GM18499 (cell line): ENCODE results near the gene FBXL7.

ENCODE experiments used
- ATAC-seq: cut with Tn5 transposase; IDR thresholded peaks from one replicate; pipeline ENCODE4 v1.9.1; 2021; ENCODE audit warnings: moderate number of reproducible peaks; ENCODE audit not compliant: insufficient read depth, unreplicated experiment

Gene FBXL7

DNA sequence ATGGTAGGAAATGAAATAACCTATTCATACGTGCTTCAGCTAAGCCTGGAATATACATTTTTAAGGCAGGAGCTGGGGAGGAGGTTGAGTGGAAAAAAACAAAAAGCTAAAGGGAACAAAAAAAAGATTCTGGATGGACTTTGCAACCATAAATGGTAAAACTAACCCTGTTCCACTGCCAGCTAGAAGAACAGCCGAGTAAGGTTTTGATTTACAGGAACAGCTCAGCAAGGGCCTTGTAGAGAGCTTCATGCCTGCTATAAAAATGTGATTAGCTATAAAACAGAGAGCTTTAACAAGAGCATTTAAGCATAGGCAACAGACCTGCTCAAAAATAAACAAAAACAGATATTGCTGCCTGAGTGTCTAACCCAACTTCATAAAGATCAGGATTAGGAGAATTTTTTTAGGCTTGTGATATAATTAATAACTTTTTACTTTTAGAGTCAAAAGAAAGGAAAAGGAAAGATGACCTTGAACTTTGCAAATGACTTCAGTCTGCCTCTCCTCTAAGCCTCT, 194.8 kb downstream of the FBXL7 start:
- no peak for ATAC-seq

DNA sequence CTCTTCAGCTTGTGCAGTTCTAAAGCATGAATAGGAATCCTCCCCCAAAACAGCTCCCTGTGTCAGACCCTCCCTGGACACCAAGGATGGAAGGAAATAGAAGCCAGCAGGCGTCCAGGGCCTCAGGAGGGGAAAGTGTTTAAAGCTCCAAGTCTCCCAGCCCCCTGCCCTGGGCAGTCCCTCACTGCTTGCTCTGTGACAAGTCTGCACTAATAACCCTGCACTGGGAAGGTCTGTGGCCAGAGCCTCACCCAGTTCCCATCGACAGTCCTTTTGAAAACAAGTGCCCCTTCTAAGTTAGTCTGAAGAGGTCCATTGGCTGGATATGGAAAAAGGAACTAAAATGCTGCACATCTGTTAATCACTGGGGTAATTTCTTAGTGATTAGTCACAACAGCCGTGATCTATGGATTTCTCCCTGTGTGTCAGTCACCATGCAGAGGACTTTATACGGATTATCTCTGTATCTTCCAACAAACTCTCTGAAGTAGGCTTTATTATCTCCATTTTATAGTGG, 195.3 kb downstream of the FBXL7 start:
- ATAC-seq: no peak

DNA sequence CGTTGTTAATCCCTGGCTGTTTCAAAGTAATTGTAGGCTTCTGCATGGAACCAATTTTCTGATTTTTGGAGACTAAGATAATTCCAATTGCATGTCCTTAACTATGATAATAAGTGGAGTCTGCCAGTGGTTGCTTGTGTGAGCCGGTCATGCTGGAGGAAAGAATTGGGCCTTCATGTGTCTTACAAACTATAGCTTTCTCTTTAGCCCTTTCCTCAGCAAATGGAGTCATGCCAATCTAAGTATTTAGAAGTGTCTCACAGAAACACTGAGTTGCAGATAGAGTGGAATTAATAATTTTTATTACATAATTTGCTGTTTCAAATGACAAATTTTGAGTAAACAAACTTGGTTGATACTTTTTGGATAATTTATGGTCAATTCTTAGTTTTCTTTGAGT, 200.4 kb downstream of the FBXL7 start:
- no peak for ATAC-seq

DNA sequence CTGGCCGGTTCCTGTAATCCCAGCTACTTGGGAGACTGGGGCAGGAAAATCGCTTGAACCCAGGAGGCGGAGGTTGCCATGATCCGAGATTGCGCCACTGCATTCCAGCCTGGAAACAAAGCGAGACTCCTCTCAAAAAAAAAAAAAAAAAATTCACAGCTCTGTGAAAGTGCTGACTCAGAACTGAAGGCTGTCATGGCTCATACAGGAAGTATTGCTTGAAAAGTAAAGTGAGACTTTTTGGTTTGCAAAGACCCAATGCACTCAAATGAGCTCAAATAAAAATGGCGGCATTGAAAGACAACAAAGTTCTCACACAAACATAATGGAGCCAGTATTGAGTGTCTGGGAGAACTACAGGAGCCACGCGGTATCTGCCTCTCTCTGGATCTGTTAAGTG, 202.1 kb downstream of the FBXL7 start:
- no peak for ATAC-seq

DNA sequence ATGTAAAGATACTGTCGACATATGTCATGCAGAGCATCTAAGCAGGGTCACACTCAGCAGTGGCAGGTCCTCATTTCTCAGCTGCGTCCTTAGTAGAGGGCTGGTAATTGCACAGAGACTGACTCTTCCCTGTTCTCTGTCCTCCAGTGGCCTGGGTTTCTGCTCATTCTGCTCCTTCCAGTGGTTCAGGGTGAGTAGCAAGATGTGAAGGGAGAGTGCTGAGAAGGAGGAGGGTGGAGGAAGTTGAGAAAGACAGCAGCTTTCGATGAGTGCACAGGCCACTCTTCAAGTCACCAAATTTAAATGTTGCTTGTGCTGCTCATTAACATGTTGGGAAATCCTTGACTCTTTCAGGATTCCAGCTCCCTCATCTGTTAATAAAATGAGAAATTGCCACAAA, 203.9 kb downstream of the FBXL7 start:
- ATAC-seq: no peak

DNA sequence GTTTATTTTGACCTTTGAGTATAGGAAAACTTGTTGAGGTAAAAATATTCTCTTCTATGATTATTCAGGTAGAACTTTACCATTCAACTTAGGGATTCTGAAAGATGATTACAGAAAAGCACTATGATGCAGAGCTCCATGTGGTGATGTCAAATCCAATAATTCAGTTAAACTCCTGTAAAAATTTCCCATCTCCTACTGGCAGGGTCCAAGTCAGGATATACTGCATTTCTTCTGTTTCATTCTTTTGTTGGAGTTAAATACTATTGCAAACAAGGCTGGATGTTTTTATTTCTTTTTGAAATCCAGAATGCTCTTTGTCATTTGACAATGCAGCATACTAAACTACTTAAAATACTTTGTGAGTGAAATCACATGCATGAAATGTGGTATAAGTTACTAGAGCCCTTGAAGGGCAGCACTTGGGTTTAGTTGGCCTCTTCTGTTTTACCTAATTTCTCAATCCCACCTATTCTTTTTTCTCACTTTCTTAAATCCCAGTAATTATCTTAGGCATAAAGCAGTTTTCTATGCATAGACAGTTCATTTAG, 204.5 kb downstream of the FBXL7 start:
- no peak for ATAC-seq

DNA sequence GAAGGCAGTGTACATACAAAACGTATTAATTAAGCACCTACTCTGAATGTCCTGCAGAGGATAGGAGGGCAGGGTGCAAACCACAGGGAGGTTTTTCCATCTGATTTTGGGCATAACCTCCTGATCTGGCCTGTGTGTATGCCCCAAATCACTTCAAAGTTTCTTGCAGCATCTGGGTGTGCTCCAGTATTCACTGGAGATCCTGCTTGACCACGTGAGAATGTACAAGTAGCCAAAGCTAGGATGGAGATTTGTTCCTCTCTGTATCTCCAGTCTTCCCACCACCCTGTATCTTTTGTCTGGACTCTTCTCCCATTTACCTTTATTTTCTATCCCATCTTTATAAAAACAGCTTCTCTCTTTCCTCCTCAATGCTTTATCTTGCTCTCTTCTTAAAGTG, 207.7 kb downstream of the FBXL7 start:
- no peak for ATAC-seq

DNA sequence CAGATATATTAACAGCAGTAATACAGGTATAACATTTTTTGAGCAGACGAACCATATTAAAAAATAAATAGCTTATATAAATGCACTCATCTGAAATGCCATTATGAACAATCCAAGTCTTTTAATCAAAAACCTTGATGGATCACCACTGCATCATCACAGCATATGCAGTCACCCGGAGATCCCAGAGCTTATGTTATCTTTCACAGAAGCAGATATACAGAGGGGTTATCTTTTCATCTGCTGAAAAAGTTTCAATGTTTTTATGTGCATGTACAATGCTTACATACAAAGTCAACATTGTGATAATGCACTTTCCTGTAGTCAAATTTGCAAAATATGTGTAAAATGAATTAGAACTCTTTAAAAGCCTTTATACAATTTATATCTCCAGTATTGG, 211.9 kb downstream of the FBXL7 start:
- ATAC-seq: no peak

DNA sequence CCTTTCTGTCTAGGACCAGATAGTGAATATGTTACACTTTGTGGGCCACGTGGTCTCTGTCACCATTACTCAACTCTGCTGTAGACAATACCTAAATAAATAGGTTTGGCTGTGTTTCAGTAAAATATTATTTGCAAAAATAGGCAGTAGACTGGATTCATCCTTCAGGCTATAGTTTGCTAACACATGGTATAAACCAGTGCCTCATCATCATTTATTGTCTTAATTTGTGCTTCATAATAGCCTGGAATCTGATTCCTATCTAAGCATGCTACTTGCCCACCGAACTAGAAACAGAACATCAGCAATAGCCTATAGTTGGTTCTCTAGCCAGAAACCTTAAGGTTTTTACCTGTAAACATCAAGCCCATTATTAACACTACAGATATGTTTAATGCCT, 215.6 kb downstream of the FBXL7 start:
- ATAC-seq: no peak

DNA sequence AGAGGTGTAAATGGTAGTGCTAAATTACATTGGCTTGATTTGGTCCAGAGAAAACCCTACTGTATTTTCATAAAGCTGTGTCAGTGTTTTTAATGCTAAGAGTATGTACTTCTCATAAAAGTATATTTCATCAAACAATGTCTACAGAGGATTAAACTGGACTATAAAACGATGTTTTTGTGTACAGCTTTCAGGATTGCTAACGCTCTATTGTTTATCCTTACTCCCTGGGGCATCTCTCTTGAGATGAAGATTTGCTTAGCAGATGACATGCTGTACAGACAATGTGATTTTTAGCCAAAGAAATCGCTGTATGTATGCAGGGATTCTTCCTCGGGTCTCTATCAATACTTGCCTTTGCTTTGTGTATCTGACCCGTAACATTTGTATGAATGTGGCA, 216.0 kb downstream of the FBXL7 start:
- no peak for ATAC-seq

DNA sequence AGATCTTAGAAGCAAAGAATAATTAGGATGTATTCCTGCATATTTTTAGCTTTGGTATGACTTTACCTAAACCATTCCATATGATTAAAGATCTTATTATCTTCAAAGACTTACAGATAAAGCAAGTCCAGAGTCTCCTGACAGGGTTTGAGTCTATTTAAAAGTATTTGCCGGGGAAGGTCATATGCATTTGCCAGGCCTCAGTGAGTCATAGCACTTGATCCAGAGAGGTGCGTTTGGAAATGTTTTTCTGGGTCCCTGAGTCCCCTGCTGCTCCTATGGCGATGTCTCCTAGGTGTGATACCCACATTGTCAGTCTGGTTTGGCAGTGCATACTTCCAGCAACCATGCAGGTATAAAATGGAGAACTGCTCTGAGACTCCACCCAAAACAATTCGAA, 217.0 kb downstream of the FBXL7 start:
- no peak for ATAC-seq

DNA sequence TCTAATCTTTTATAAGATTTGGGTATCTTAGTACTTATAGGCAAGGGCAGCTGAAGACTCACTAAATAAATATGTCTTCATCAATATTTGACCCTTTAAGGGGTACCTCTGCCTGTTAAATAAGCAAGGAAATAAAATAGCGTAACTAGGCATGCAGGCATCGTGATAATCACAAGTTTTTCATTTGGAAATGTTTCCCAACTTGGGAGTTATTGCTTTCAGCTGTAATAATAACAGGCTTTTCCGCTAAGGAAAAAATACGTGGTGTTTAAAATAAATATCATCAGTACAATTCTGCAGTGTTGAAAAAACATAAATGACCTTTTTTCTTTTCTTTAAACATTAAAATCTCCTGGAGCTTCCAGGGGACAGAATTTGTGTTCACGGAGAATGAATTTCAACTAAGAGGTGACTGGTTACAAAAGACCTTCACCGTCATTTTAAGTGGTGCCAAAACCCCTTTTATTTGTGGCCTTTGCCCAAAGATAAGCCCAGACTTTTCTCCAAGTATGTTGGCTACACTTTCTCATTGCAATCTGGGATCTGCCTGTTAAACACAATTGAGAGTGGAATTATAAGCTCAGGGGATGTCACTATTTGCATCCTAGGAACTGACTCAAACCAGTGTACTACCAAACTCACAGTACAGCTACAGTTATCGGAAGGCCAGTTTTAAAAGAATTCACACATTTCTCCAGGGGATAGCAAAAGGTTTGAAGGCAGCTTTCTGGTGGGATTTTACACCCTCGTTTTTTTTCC, 218.6 kb downstream of the FBXL7 start:
- no peak for ATAC-seq

DNA sequence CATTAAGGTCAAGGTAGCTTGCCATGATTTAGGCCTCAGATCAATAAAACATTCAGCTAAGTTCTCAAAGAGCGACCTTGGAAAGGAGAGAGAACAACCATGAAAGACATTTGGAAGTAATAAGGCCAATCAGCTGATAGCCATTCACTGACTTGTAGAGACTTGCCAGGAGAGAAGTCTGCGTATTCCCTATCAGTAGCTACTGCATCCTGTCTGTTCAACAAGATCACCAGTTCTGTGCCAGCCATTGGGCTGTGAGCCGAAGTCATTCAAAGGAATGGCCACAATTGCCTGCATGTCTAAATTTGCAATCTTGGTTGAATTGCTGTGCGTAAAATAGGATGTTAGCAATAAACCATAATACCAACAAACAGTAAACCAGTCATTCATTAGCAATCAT, 219.8 kb downstream of the FBXL7 start:
- no peak for ATAC-seq

DNA sequence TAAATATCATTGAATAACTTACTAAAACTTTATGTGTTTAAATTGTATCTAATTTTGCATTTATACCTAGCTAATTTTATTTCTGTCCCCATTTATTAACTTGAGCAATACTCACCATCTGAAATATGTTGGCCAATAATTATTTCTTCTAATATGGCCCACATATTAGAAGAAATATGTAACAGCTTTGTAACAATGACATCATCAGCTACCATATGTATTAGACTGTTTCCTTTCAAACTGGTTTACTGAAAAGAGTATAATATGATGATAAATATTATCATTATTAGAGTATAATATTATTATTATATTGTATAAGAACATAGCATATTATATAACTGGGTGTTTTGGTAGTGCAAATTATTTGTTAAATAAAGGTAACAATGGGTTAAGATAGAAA, 220.5 kb downstream of the FBXL7 start:
- ATAC-seq: no peak

DNA sequence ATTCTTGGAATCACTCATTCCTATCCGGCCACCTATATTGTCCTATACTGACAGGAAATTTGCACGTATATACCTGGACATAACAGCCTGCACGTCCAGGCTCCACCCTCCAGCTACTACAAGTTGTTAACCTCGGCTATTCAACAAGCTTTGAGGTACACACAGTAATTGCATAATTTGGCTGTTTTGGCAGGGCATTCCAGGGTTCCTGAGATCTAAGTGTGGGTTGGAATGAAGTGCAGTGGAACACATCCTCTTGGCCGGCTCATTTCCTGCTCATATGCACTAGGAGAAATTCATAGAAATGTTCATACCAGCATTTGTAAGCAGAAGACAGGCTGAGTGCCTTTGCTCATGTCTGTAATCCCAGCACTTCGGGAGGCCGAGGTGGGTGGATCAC, 222.3 kb downstream of the FBXL7 start:
- ATAC-seq: no peak

DNA sequence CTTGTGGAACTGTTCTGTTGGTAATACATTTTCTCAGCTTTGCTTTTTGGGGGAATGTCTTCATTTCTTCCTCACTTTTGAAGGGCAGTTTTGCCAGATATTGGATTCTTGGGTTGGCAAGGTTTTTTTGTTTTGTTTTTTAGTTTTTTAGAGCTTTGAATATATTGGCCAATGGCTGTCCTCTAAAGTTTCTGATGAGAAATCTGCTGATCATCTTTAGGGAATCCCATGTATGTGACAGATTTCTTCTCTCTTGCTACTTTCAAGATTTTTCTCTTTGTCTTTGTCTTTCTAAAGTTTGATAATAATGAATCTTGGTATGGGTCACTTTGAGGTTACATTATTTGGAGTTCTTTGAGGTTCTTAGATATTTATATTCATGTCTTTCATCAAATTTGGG, 227.4 kb downstream of the FBXL7 start:
- no peak for ATAC-seq

DNA sequence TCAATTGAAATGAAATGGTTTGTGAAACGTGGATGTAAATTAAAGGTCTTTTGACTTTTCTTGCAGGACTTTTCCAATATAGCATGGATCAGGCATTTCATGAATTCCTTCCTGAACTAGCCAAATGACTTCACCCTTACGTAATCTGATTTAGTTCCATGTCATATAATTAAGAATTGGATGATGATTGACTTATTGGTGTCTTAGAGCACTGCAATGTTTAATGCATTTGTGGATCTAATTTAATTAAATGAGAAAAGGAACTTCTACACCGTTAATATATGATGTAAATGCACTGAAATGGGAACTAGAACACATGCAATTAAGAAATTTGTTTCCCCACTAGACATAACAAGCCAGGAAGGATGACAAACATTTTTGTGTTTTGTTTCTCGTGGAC, 228.8 kb downstream of the FBXL7 start:
- ATAC-seq: no peak

DNA sequence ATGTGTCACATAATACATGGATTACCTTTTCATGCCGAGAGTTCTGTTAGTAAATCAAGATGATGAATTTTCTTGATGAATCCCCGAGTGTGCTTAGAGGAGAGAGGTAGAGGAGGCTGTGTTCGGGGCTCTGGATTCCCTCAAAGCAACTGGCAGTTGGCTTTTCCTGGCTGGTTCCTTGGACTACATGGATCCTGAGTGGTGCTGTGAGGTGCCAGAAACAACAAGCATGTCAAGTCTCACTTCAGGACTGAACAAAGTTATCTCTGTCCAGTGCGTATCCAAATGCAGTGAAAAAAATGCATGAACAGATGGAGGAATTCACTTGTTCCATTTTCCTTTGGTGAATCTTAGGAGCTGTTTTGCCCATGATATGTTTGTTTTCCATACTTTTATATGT, 231.7 kb downstream of the FBXL7 start:
- no peak for ATAC-seq

DNA sequence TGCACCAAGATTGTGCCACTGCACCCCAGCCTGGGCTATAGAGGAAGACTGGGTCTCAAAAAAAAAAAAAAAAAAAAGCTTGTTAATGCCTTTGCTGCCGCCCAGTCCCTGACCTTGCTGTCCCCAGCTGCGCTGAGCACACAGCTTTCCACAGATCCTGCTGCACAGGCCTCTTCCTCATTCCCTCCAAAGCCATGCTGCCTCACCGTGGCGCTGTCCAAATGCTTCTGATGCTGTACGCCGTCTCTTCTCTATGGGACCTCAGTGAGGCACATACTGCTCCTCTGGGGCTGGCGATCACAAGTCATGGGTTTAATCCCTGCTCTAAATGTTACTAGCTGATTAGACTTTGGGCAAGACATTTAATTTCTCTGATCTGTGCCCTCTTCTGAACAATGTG, 234.1 kb downstream of the FBXL7 start:
- no peak for ATAC-seq

DNA sequence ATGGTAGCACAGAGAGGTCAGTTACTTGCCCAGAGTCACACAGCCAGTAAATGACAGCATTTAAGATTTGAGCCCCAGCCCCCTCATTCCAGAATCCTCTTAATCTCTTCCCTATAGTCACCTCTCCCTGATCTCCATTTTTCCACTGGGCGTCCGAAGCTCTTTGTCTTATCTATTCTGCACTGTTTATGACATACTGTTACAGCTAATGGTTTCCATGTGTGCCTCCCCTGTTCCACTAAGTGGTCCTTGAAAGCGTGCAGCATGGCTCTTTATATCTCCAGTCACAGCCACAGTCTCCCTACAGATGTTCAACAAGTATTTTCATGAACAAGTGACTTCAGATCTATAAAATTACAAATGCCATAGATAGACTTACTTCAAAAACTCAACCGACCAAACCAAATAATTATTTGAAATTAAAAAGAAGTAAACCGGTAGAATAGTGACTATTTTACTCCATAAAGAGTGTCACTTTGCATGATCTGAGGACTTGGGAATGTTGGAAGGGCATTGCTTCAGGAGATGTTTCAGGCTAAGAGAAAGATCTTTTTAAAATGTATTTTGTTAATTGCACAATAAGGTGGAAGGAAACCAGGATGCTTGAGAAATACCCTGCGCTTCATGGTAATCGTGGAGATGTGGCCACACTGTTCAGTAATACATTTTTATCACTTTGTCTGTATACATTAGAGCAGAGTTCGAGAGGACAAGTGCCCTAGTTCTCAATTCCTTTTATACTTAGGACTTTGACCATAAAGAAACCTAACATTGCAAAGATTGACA, 237.2 kb downstream of the FBXL7 start:
- ATAC-seq: no peak
